Osteoblast (primary cell): ENCODE measurements around the gene C21orf91. TPM values are rescaled to one million over a fixed set of nuclear protein-coding genes. Genes with fewer than 3 reads are reported as not detected.
"Not testable (repeated sequence)": the region's sequence is repeated elsewhere in the genome, so short reads cannot be mapped to it uniquely, and the experiment has no call there.

Experiments used
- DNase-seq: peaks from one replicate; pipeline ENCODE4 v3.0.0; 2011; ENCODE audit warnings: low spot score, mixed read lengths; ENCODE audit not compliant: insufficient read length; ENCODE audit errors: missing footprints
- H2AFZ ChIP-seq: 2 replicates; pipeline ENCODE4 v1.6.0; 2011; ENCODE audit warnings: mild to moderate bottlenecking, low read length
- H3K27ac ChIP-seq: 2 replicates; pipeline ENCODE4 v1.5.1; 2011; ENCODE audit warnings: mild to moderate bottlenecking, low read depth, low read length, moderate library complexity
- H3K27me3 ChIP-seq: 2 replicates; pipeline ENCODE4 v1.6.0; 2012; ENCODE audit warnings: mild to moderate bottlenecking, control low read depth, inconsistent platforms, low read length, moderate library complexity; ENCODE audit not compliant: insufficient read depth
- H3K36me3 ChIP-seq: 2 replicates; pipeline ENCODE4 v1.5.1; 2011; ENCODE audit warnings: mild to moderate bottlenecking, low read length, control low read depth, moderate library complexity; ENCODE audit not compliant: insufficient read depth
- H3K4me1 ChIP-seq: 2 replicates; pipeline ENCODE4 v1.5.1; 2011; ENCODE audit warnings: mild to moderate bottlenecking, low read length, control low read depth, moderate library complexity; ENCODE audit not compliant: insufficient read depth
- H3K4me2 ChIP-seq: 2 replicates; pipeline ENCODE4 v1.6.0; 2011; ENCODE audit warnings: mild to moderate bottlenecking, low read length; ENCODE audit not compliant: insufficient read depth
- H3K4me3 ChIP-seq: fragments of 200-600 bp; sonication (generic); 3 replicates; pipeline ENCODE4 v1.5.1; 2012; ENCODE audit warnings: mild to moderate bottlenecking, low read length, inconsistent platforms; ENCODE audit not compliant: insufficient read depth
- H3K79me2 ChIP-seq: 2 replicates; pipeline ENCODE4 v1.6.0; 2012; ENCODE audit warnings: mild to moderate bottlenecking, low read length, control low read depth, inconsistent platforms; ENCODE audit not compliant: insufficient read depth
- H3K9me3 ChIP-seq: 2 replicates; pipeline ENCODE4 v1.5.1; 2011; ENCODE audit warnings: low read depth, low read length, control low read depth
- H4K20me1 ChIP-seq: 2 replicates; pipeline ENCODE4 v1.6.0; 2012; ENCODE audit warnings: mild to moderate bottlenecking, low read length, control low read depth; ENCODE audit not compliant: insufficient read depth
- CTCF ChIP-seq: IDR thresholded peaks from 2 replicates; pipeline ENCODE4 v1.5.1; 2011; ENCODE audit warnings: mild to moderate bottlenecking, low read depth, low read length, moderate library complexity; ENCODE audit errors: extremely low read depth
- total RNA-seq: library from RNA; depleted of rRNA; stranded (reverse); fragments of >200 nt; gene quantifications from 2 replicates; pipeline ENCODE4 v1.2.3, GENCODE V29; 2012

C21orf91 gene
- total RNA-seq, 1 donor = 18.1 TPM

GRCh38 chr21:17779980-17780379, 39.2 kb downstream of the C21orf91 start:
- Histone ChIP-seq H3K27me3 (no peaks in the 10 kb centered on the region), H3K4me2 (no peak overlapping the region), H3K27ac (no peak overlapping the region), H3K4me3 (no peak overlapping the region), H3K9me3 (no peaks in the 10 kb centered on the region), H3K4me1 (peaks cover 4% of the 10 kb centered on the region), H3K79me2 (no peaks in the 10 kb centered on the region), H4K20me1 (no peaks in the 10 kb centered on the region), H3K36me3 (no peaks in the 10 kb centered on the region), H2AFZ (no peak overlapping the region)
- no peak for DNase-seq
- TF ChIP-seq CTCF = no peak

GRCh38 chr21:17779496-17779895, 39.7 kb downstream of the C21orf91 start:
- no peaks in the 10 kb centered on the region for H3K27me3 ChIP-seq
- no peak overlapping the region for H2AFZ ChIP-seq
- H3K79me2 ChIP-seq = no peaks in the 10 kb centered on the region
- H3K4me2 ChIP-seq = no peak overlapping the region
- no peak overlapping the region for H3K27ac ChIP-seq
- DNase-seq = no peak
- no peaks in the 10 kb centered on the region for H3K36me3 ChIP-seq
- no peak overlapping the region for H3K4me3 ChIP-seq
- no peaks in the 10 kb centered on the region for H3K9me3 ChIP-seq
- TF ChIP-seq CTCF = no peak
- H4K20me1 ChIP-seq = no peaks in the 10 kb centered on the region
- peaks cover 4% of the 10 kb centered on the region for H3K4me1 ChIP-seq

GRCh38 chr21:17777072-17777765, 41.9 kb downstream of the C21orf91 start:
- no peak overlapping the region for H3K27ac ChIP-seq
- H3K27me3 ChIP-seq = no peaks in the 10 kb centered on the region
- H3K4me1 ChIP-seq = no peaks in the 10 kb centered on the region
- DNase-seq = no peak
- no peaks in the 10 kb centered on the region for H3K9me3 ChIP-seq
- TF ChIP-seq CTCF = no peak
- no peak overlapping the region for H2AFZ ChIP-seq
- no peaks in the 10 kb centered on the region for H4K20me1 ChIP-seq
- H3K4me2 ChIP-seq = no peak overlapping the region
- H3K79me2 ChIP-seq = no peaks in the 10 kb centered on the region
- no peak overlapping the region for H3K4me3 ChIP-seq
- H3K36me3 ChIP-seq = no peaks in the 10 kb centered on the region

GRCh38 chr21:17775431-17776126, 43.6 kb downstream of the C21orf91 start:
- H3K4me2 ChIP-seq = no peak overlapping the region

GRCh38 chr21:17775021-17775420, 44.1 kb downstream of the C21orf91 start:
- not testable (repeated sequence) for H3K4me2 ChIP-seq, H4K20me1 ChIP-seq, H2AFZ ChIP-seq, H3K36me3 ChIP-seq, H3K4me1 ChIP-seq, H3K4me3 ChIP-seq, H3K79me2 ChIP-seq, H3K9me3 ChIP-seq, H3K27ac ChIP-seq, DNase-seq, H3K27me3 ChIP-seq

More at GRCh38 chr21:17775431-17776126, 43.6 kb downstream of the C21orf91 start:
- H3K27ac ChIP-seq = no peak overlapping the region
- H2AFZ ChIP-seq = no peak overlapping the region
- H3K9me3 ChIP-seq = no peaks in the 10 kb centered on the region
- no peaks in the 10 kb centered on the region for H3K27me3 ChIP-seq
- TF ChIP-seq CTCF = no peak
- DNase-seq = no peak
- H4K20me1 ChIP-seq = no peaks in the 10 kb centered on the region
- H3K4me3 ChIP-seq = no peak overlapping the region
- H3K36me3 ChIP-seq = no peaks in the 10 kb centered on the region
- no peaks in the 10 kb centered on the region for H3K79me2 ChIP-seq
- no peaks in the 10 kb centered on the region for H3K4me1 ChIP-seq
